ENCODE results near the gene KAZN.

Gene KAZN

DNA sequence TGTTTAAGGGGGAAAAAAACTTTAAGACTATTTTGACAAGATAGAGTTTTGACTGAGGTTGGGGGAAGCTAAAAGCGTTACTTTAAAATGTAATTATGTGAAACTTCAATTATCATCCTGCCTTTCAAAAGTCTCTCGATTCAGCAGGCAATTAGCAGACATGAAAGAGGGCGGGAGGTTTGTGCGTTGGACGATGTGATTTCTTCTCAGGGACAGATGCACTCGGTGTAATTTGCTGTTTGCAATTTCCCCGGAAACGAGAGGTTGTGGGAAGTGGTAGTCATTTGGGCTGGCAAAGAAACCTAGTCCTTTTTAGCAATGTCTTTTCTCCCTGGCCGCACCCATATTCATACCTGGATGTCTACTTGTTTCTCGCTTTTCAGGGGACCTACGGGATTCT is 27.1 kb downstream of the KAZN start:
- no peak overlapping the region for H3K9ac ChIP-seq (ENCODE audit: low read depth in 1 of 2, low read length in 2 of 2)
- H3K36me3 ChIP-seq (ENCODE audit: control insufficient read depth in 2 of 2, insufficient read depth in 2 of 2, low read length in 2 of 2) = no peaks in the 10 kb centered on the region
- H3K9me3 ChIP-seq (ENCODE audit: control insufficient read depth in 2 of 2, low read length in 2 of 2) = no peaks in the 10 kb centered on the region
- no peak overlapping the region for H3K27ac ChIP-seq (ENCODE audit: low read depth in 2 of 2, low read length in 2 of 2)
- H3K27me3 ChIP-seq (ENCODE audit: control insufficient read depth in 2 of 2, insufficient read depth in 2 of 2, low read length in 2 of 2) = no peaks in the 10 kb centered on the region
- peaks cover 0 to 3% of the 10 kb centered on the region in 2 donors for H3K4me1 ChIP-seq (ENCODE audit: control insufficient read depth in 2 of 2, insufficient read depth in 2 of 2, low read length in 2 of 2)
- no peak overlapping the region for H3K4me3 ChIP-seq (ENCODE audit: low read length in 2 of 2)

DNA sequence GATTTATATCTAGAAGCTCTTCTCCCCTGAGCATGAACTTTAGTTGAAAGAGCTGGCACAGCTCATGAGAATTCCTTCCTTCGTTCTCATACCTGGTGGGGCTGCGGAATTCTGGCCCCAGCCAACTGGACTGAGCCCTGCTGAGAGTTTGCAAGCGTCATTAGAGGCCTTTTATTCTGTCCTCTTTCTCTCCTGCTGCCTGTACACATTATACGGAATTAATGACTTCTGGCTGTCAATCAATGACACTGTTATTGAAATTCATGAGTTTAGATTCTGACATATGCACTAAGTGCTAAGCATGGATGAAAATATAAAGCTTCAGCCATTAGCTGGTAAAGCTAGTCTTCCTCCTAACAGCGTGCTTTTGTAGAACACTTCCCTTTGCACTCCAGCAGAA is 27.5 kb downstream of the KAZN start:
- Histone ChIP-seq H3K4me3 (ENCODE audit: low read length in 2 of 2) (no peak overlapping the region), H3K36me3 (ENCODE audit: control insufficient read depth in 2 of 2, insufficient read depth in 2 of 2, low read length in 2 of 2) (no peaks in the 10 kb centered on the region), H3K9me3 (ENCODE audit: control insufficient read depth in 2 of 2, low read length in 2 of 2) (no peaks in the 10 kb centered on the region), H3K9ac (ENCODE audit: low read depth in 1 of 2, low read length in 2 of 2) (no peak overlapping the region), H3K27me3 (ENCODE audit: control insufficient read depth in 2 of 2, insufficient read depth in 2 of 2, low read length in 2 of 2) (no peaks in the 10 kb centered on the region), H3K4me1 (ENCODE audit: control insufficient read depth in 2 of 2, insufficient read depth in 2 of 2, low read length in 2 of 2) (peaks cover 0 to 3% of the 10 kb centered on the region in 2 donors), H3K27ac (ENCODE audit: low read depth in 2 of 2, low read length in 2 of 2) (no peak overlapping the region)

DNA sequence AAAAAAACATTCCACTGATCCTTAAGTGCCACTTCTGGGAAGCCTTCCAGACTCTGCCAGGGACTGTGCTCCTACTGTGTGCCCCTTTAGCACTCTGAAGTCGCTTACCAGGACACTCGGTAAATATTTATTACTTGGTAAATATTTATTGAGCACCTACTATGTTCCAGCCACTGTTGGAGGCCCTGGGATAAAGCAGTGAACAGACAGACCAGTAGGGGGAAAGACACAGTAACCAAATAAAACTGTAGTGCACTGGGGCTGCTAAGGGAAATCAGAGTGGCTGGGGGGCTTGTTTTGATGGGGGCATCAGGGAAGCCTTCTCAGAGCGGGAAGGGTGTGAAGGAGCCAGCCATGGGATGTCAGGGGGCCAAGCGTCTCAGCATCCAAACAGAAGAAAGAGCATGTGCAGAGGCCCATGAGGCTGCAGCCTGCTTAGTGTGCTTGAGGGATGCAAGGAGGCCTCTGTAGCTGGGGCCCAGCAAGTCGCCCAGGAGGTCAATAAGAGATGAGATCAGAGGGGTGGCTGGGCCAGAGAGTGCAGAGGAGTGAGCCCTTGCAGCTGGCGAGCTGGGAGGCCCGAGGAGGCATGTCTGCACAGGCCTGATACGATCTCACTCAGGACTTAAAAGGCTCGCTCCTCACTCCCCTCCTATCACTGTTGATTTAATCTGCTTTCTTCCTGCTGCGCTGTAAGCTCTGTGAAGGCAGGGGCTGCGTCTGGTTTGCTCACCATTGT is 28.6 kb downstream of the KAZN start:
- Histone ChIP-seq H3K27ac (ENCODE audit: low read depth in 2 of 2, low read length in 2 of 2) (no peak overlapping the region), H3K36me3 (ENCODE audit: control insufficient read depth in 2 of 2, insufficient read depth in 2 of 2, low read length in 2 of 2) (no peaks in the 10 kb centered on the region), H3K9ac (ENCODE audit: low read depth in 1 of 2, low read length in 2 of 2) (no peak overlapping the region), H3K9me3 (ENCODE audit: control insufficient read depth in 2 of 2, low read length in 2 of 2) (no peaks in the 10 kb centered on the region), H3K4me1 (ENCODE audit: control insufficient read depth in 2 of 2, insufficient read depth in 2 of 2, low read length in 2 of 2) (peaks cover 0 to 3% of the 10 kb centered on the region in 2 donors), H3K27me3 (ENCODE audit: control insufficient read depth in 2 of 2, insufficient read depth in 2 of 2, low read length in 2 of 2) (no peaks in the 10 kb centered on the region), H3K4me3 (ENCODE audit: low read length in 2 of 2) (no peak overlapping the region)

DNA sequence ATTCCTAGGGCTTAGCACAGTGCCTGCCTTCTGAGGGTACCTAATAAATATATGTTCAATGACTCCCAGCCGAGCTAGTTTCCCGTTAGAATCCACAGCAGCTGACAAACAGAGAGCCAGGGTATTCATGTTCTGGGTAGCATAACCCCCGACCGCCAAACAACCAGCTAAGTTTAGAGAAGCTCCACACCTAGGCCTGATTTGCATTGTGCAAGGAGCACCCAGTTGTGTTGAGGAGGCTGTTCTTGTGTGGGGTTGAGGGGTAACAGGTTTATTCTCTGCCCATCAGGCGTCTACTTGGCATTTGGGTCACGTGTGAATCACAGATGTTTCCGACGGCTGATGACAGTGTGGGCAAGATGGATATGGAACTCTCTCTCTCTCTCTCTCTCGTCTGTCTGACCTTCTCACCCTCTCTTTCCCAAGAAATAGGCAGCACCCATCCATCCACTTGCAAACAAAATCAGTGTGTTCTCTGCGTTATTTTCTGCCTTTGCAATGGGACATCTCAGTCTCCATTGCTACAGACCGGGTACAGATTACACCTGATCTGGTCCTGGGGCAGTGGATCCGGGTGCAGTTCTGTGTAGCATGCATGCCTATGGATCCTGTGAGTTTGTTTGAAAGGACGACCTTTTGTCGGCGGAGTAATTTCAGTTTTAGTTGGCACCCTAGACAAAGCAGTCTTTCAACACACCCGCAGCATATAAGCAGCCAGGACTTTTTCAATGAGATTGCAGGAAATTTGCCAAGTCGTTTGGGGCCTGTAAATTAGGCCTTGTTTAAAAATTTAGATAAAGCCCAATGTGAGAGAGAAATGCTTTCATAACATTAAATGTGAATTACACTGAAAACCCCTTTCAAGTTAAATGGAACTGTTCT is 29.4 kb downstream of the KAZN start:
- Histone ChIP-seq H3K4me3 (ENCODE audit: low read length in 2 of 2) (no peak overlapping the region), H3K27me3 (ENCODE audit: control insufficient read depth in 2 of 2, insufficient read depth in 2 of 2, low read length in 2 of 2) (no peaks in the 10 kb centered on the region), H3K9me3 (ENCODE audit: control insufficient read depth in 2 of 2, low read length in 2 of 2) (no peaks in the 10 kb centered on the region), H3K36me3 (ENCODE audit: control insufficient read depth in 2 of 2, insufficient read depth in 2 of 2, low read length in 2 of 2) (no peaks in the 10 kb centered on the region), H3K9ac (ENCODE audit: low read depth in 1 of 2, low read length in 2 of 2) (no peak overlapping the region), H3K27ac (ENCODE audit: low read depth in 2 of 2, low read length in 2 of 2) (no peak overlapping the region), H3K4me1 (ENCODE audit: control insufficient read depth in 2 of 2, insufficient read depth in 2 of 2, low read length in 2 of 2) (peaks cover 0 to 3% of the 10 kb centered on the region in 2 donors)

DNA sequence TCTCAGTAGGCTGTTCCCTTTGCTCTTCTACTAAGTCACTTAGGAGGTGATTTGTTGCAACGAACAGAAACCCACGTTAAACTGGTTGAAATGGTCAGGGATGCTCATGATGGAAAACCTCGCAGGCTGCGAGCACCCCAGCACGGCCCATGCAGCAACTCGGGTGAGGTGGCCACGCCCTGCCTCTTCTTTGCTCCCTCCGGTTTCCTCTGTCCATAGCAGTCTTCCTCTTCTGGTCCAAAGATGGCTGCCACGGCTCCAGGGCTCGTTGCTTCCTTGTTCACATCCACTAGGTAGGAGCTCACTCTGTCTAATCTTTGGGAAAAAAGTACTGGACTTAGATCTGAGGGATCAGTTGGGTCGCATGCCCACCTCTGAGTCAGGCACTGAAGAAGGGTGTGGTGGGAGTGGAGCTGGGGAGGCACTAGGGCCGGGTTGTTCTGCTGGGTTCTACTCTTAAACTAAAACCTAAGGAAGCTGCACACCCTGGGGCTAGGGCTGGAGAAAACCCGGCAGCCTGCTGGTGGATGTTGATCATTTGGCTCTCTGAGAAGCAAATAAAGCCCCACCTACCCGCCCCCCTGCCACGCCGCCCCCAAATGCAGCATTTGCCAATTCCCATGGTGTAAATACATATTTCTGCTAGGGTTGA is 31.0 kb downstream of the KAZN start:
- Histone ChIP-seq H3K9ac (ENCODE audit: low read depth in 1 of 2, low read length in 2 of 2) (no peak overlapping the region), H3K36me3 (ENCODE audit: control insufficient read depth in 2 of 2, insufficient read depth in 2 of 2, low read length in 2 of 2) (no peaks in the 10 kb centered on the region), H3K9me3 (ENCODE audit: control insufficient read depth in 2 of 2, low read length in 2 of 2) (no peaks in the 10 kb centered on the region), H3K27me3 (ENCODE audit: control insufficient read depth in 2 of 2, insufficient read depth in 2 of 2, low read length in 2 of 2) (no peaks in the 10 kb centered on the region), H3K4me1 (ENCODE audit: control insufficient read depth in 2 of 2, insufficient read depth in 2 of 2, low read length in 2 of 2) (peaks cover 0 to 3% of the 10 kb centered on the region in 2 donors), H3K27ac (ENCODE audit: low read depth in 2 of 2, low read length in 2 of 2) (no peak overlapping the region), H3K4me3 (ENCODE audit: low read length in 2 of 2) (no peak overlapping the region)

DNA sequence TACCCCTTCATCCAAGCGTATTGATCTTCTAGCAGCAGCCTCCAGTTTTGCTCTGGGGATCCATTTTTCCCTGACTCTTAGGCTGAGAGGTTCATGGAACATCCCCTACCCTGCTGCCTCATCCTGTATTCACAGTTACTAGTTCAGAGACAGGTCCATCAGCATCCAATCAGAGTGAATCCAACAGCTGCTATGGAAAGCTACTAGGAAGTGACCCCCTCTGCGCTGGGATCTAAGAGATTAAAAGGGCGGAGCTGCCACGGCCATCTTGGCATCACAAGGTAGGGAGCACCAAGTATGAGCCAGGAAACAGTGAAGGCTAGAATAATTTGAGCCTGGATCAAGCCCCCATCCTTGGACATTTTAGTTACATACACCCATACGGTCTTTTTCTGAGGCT is 32.5 kb downstream of the KAZN start:
- no peaks in the 10 kb centered on the region for H3K27me3 ChIP-seq (ENCODE audit: control insufficient read depth in 2 of 2, insufficient read depth in 2 of 2, low read length in 2 of 2)
- no peaks in the 10 kb centered on the region for H3K36me3 ChIP-seq (ENCODE audit: control insufficient read depth in 2 of 2, insufficient read depth in 2 of 2, low read length in 2 of 2)
- H3K27ac ChIP-seq (ENCODE audit: low read depth in 2 of 2, low read length in 2 of 2) = no peak overlapping the region
- H3K4me3 ChIP-seq (ENCODE audit: low read length in 2 of 2) = no peak overlapping the region
- H3K4me1 ChIP-seq (ENCODE audit: control insufficient read depth in 2 of 2, insufficient read depth in 2 of 2, low read length in 2 of 2) = peaks cover 0 to 3% of the 10 kb centered on the region in 2 donors
- no peak overlapping the region for H3K9ac ChIP-seq (ENCODE audit: low read depth in 1 of 2, low read length in 2 of 2)
- H3K9me3 ChIP-seq (ENCODE audit: control insufficient read depth in 2 of 2, low read length in 2 of 2) = no peaks in the 10 kb centered on the region

DNA sequence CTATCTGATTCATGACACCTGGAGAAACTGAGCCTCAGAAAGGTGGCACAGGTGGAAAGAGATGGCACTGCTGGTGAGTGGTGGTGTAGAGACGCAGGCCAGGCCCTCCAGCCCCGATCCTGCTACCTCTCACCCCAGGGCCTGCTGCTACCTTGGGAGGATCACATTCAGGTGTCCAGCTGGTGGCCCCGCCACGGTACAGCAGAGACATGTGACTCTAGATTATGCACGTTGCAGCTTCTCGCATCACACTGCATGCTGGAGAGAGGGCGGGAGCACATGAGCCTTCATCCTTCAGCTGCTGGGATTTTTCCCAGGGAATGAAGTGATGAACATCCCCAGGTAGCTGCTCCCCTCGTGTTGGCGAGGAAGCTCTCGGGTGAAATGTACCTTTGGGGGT is 32.9 kb downstream of the KAZN start:
- H3K27me3 ChIP-seq (ENCODE audit: control insufficient read depth in 2 of 2, insufficient read depth in 2 of 2, low read length in 2 of 2) = no peaks in the 10 kb centered on the region
- peaks cover 0 to 3% of the 10 kb centered on the region in 2 donors for H3K4me1 ChIP-seq (ENCODE audit: control insufficient read depth in 2 of 2, insufficient read depth in 2 of 2, low read length in 2 of 2)
- H3K9ac ChIP-seq (ENCODE audit: low read depth in 1 of 2, low read length in 2 of 2) = no peak overlapping the region
- H3K27ac ChIP-seq (ENCODE audit: low read depth in 2 of 2, low read length in 2 of 2) = no peak overlapping the region
- no peak overlapping the region for H3K4me3 ChIP-seq (ENCODE audit: low read length in 2 of 2)
- H3K36me3 ChIP-seq (ENCODE audit: control insufficient read depth in 2 of 2, insufficient read depth in 2 of 2, low read length in 2 of 2) = no peaks in the 10 kb centered on the region
- H3K9me3 ChIP-seq (ENCODE audit: control insufficient read depth in 2 of 2, low read length in 2 of 2) = no peaks in the 10 kb centered on the region

DNA sequence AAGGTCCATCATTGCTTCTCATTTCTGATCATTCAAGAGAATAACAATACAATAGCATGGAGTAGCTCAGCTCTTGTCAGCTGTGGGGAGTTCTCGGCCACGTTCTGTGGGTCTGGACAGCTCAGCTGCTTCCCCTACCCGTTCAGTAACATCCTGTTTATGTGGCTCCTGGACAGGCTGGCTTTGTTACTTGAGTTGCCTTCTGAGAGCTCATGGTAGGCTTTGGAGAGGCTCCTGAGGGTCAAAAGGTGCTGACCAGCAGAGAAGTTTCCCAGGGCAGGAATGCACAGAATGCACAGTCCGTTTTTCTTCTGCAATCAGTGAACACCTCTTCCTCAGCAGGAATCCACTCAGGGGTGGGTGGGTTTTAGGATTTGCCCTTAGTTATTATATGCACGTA is 36.0 kb downstream of the KAZN start:
- no peaks in the 10 kb centered on the region for H3K27me3 ChIP-seq (ENCODE audit: control insufficient read depth in 2 of 2, insufficient read depth in 2 of 2, low read length in 2 of 2)
- no peaks in the 10 kb centered on the region for H3K36me3 ChIP-seq (ENCODE audit: control insufficient read depth in 2 of 2, insufficient read depth in 2 of 2, low read length in 2 of 2)
- no peak overlapping the region for H3K9ac ChIP-seq (ENCODE audit: low read depth in 1 of 2, low read length in 2 of 2)
- no peak overlapping the region for H3K4me3 ChIP-seq (ENCODE audit: low read length in 2 of 2)
- no peaks in the 10 kb centered on the region for H3K9me3 ChIP-seq (ENCODE audit: control insufficient read depth in 2 of 2, low read length in 2 of 2)
- H3K4me1 ChIP-seq (ENCODE audit: control insufficient read depth in 2 of 2, insufficient read depth in 2 of 2, low read length in 2 of 2) = no peaks in the 10 kb centered on the region
- H3K27ac ChIP-seq (ENCODE audit: low read depth in 2 of 2, low read length in 2 of 2) = no peak overlapping the region

DNA sequence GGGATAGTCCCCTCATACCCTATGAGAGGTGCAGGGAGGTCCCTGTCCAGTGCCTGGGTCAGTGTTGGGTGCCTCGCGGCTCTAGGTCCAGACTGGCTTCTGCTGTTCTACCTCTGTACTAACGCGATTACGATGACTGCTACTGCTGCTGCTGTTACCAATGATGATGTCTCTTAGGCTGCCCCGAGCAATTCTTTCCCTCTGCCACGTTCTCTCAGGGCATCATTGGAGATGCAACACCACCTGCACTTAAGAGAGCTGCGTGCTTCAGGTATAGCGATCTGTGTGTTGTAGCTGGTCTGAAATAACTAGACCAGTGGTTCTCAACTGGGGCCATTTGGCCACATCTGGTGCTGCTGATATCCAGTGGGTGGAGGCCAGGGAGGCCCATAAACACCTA is 36.9 kb downstream of the KAZN start:
- no peaks in the 10 kb centered on the region for H3K27me3 ChIP-seq (ENCODE audit: control insufficient read depth in 2 of 2, insufficient read depth in 2 of 2, low read length in 2 of 2)
- no peak overlapping the region for H3K4me3 ChIP-seq (ENCODE audit: low read length in 2 of 2)
- H3K4me1 ChIP-seq (ENCODE audit: control insufficient read depth in 2 of 2, insufficient read depth in 2 of 2, low read length in 2 of 2) = no peaks in the 10 kb centered on the region
- H3K27ac ChIP-seq (ENCODE audit: low read depth in 2 of 2, low read length in 2 of 2) = no peak overlapping the region
- no peaks in the 10 kb centered on the region for H3K36me3 ChIP-seq (ENCODE audit: control insufficient read depth in 2 of 2, insufficient read depth in 2 of 2, low read length in 2 of 2)
- H3K9me3 ChIP-seq (ENCODE audit: control insufficient read depth in 2 of 2, low read length in 2 of 2) = no peaks in the 10 kb centered on the region
- no peak overlapping the region for H3K9ac ChIP-seq (ENCODE audit: low read depth in 1 of 2, low read length in 2 of 2)
